ENCODE data around the gene FAM50B.
A peak's percentile ranks its signal among the peaks of the same experiment; 100 is the strongest.

DNA sequence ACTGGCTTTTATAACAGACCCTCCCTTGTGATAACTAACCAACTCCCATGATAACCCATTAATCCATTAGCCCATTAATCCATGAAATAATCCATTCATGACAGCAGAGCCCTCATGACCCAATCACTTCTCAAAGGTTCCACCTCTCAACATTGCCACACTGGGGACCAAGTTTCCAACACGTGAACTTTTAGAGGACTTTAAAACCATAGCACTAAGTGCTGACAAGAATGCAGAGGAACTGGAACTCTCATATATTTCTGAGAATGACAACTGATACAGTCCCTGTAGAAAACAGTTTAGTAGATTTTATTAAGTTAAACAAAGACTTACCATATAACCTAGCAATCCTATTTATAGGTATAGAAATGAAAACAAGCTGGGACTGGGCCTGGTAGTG is 11.4 kb upstream of the FAM50B start:
- TF ChIP-seq, protein P1, sequence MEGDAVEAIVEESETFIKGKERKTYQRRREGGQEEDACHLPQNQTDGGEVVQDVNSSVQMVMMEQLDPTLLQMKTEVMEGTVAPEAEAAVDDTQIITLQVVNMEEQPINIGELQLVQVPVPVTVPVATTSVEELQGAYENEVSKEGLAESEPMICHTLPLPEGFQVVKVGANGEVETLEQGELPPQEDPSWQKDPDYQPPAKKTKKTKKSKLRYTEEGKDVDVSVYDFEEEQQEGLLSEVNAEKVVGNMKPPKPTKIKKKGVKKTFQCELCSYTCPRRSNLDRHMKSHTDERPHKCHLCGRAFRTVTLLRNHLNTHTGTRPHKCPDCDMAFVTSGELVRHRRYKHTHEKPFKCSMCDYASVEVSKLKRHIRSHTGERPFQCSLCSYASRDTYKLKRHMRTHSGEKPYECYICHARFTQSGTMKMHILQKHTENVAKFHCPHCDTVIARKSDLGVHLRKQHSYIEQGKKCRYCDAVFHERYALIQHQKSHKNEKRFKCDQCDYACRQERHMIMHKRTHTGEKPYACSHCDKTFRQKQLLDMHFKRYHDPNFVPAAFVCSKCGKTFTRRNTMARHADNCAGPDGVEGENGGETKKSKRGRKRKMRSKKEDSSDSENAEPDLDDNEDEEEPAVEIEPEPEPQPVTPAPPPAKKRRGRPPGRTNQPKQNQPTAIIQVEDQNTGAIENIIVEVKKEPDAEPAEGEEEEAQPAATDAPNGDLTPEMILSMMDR (IDR thresholded peaks at IDR 0.05): no peak
- peak; percentile 14 for TF ChIP-seq POLR2A (IDR thresholded peaks at IDR 0.05)

Data from right lobe of liver (tissue), 4 donors.